Measurements from ENCODE around the gene NAA25. TPM values are rescaled to one million over a fixed set of nuclear protein-coding genes. Genes with fewer than 3 reads are reported as not detected.

The NAA25 gene
- total and polyA plus RNA-seq, 2 donors (not counting 1 experiment from before 2014, with no cell fraction given) = 5.9 to 40.8 TPM

GRCh38 chr12:112121780-112122565 is 13.4 kb upstream of the NAA25 start:
- POLR2A ChIA-PET = no interaction called here
- no peak overlapping the region for H3K4me3 Mint-ChIP-seq
- CTCF ChIA-PET = interaction anchor here (0.6 kb wide), 1 partner anchor 13 kb away, joined by 4 read pairs; the partner anchor contains the start of gene NAA25
- Histone ChIP-seq H3K4me3 (ENCODE audit: control extremely low read depth in 1 of 5, extremely low read depth in 1 of 5, insufficient read depth in 1 of 5, low read depth in 2 of 5, low read length in 4 of 5) (no peak overlapping the region), H3K27ac (ENCODE audit: low read length in 2 of 2) (no peak overlapping the region), H2AFZ (ENCODE audit: insufficient read depth, low read depth, low read length, poor library complexity, severe bottlenecking) (no peak overlapping the region), H4K20me1 (ENCODE audit: control insufficient read depth, insufficient read depth, low read length, poor library complexity, severe bottlenecking) (peaks cover 7% of the 10 kb centered on the region), H3K4me1 (ENCODE audit: control insufficient read depth in 2 of 2, insufficient read depth in 2 of 2, low read length in 2 of 2) (peaks cover 11 to 16% of the 10 kb centered on the region in 2 donors), H3K79me2 (ENCODE audit: control insufficient read depth, insufficient read depth, low read length) (peaks cover 17% of the 10 kb centered on the region), H3K27me3 (replicated peaks in 1 of 4; ENCODE audit: control extremely low read depth in 1 of 4, control insufficient read depth in 3 of 4, insufficient read depth in 4 of 4, low read length in 3 of 4) (no peaks in the 10 kb centered on the region), H3K4me2 (replicated peaks; ENCODE audit: low read depth, low read length, poor library complexity, severe bottlenecking) (no peak overlapping the region), H3K36me3 (replicated peaks in 1 of 2; ENCODE audit: control extremely low read depth in 1 of 2, control insufficient read depth in 1 of 2, extremely low read depth in 1 of 2, insufficient read depth in 2 of 2, low read length in 1 of 2) (no peaks in the 10 kb centered on the region), H3K9ac (ENCODE audit: low read length) (no peak overlapping the region), H3K9me3 (ENCODE audit: control extremely low read depth in 1 of 3, control insufficient read depth in 2 of 3, insufficient read depth in 1 of 3, low read length in 2 of 3) (no peaks in the 10 kb centered on the region)
- DNase-seq (no peak), ATAC-seq (ENCODE audit: low read depth) (no peak)
- TF ChIP-seq EZH2 (IDR thresholded peaks at IDR 0.05; ENCODE audit: borderline replicate concordance, insufficient read depth, low read depth, low read length, poor library complexity, severe bottlenecking) = no peak
- TF ChIP-seq, protein P1, sequence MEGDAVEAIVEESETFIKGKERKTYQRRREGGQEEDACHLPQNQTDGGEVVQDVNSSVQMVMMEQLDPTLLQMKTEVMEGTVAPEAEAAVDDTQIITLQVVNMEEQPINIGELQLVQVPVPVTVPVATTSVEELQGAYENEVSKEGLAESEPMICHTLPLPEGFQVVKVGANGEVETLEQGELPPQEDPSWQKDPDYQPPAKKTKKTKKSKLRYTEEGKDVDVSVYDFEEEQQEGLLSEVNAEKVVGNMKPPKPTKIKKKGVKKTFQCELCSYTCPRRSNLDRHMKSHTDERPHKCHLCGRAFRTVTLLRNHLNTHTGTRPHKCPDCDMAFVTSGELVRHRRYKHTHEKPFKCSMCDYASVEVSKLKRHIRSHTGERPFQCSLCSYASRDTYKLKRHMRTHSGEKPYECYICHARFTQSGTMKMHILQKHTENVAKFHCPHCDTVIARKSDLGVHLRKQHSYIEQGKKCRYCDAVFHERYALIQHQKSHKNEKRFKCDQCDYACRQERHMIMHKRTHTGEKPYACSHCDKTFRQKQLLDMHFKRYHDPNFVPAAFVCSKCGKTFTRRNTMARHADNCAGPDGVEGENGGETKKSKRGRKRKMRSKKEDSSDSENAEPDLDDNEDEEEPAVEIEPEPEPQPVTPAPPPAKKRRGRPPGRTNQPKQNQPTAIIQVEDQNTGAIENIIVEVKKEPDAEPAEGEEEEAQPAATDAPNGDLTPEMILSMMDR (IDR thresholded peaks at IDR 0.05) = no peak
- no peaks in the 10 kb centered on the region for H3K9me3 Mint-ChIP-seq (ENCODE audit: insufficient read depth)
- H3K27me3 Mint-ChIP-seq = peaks cover 4% of the 10 kb centered on the region
- intact Hi-C loops (cut with micrococcal nuclease) = no loop called here
- no peak overlapping the region for H3K27ac Mint-ChIP-seq
- peaks cover 15% of the 10 kb centered on the region for H3K4me1 Mint-ChIP-seq
- 97% methylated on average over 10 of the region's 11 CpGs for WGBS (ENCODE audit: insufficient coverage)

GRCh38 chr12:112117685-112118084 is 9.1 kb upstream of the NAA25 start:
- no peak overlapping the region for H2AFZ ChIP-seq (ENCODE audit: insufficient read depth, low read depth, low read length, poor library complexity, severe bottlenecking)

More at GRCh38 chr12:112117685-112118084, 9.1 kb upstream of the NAA25 start:
- WGBS (ENCODE audit: insufficient coverage) = 100% methylated on average over 4 of the region's 8 CpGs
- CTCF ChIA-PET = no interaction called here
- H3K27me3 Mint-ChIP-seq = peaks cover 4% of the 10 kb centered on the region
- POLR2A ChIA-PET = no interaction called here
- Histone ChIP-seq H3K36me3 (replicated peaks in 1 of 2; ENCODE audit: control extremely low read depth in 1 of 2, control insufficient read depth in 1 of 2, extremely low read depth in 1 of 2, insufficient read depth in 2 of 2, low read length in 1 of 2) (no peaks in the 10 kb centered on the region), H3K9ac (ENCODE audit: low read length) (no peak overlapping the region), H3K4me1 (ENCODE audit: control insufficient read depth in 2 of 2, insufficient read depth in 2 of 2, low read length in 2 of 2) (peaks cover 4 to 6% of the 10 kb centered on the region in 2 donors), H3K4me2 (replicated peaks; ENCODE audit: low read depth, low read length, poor library complexity, severe bottlenecking) (no peak overlapping the region), H3K27ac (ENCODE audit: low read length in 2 of 2) (no peak overlapping the region), H3K27me3 (replicated peaks in 1 of 4; ENCODE audit: control extremely low read depth in 1 of 4, control insufficient read depth in 3 of 4, insufficient read depth in 4 of 4, low read length in 3 of 4) (no peaks in the 10 kb centered on the region), H3K9me3 (ENCODE audit: control extremely low read depth in 1 of 3, control insufficient read depth in 2 of 3, insufficient read depth in 1 of 3, low read length in 2 of 3) (no peaks in the 10 kb centered on the region), H3K79me2 (ENCODE audit: control insufficient read depth, insufficient read depth, low read length) (no peaks in the 10 kb centered on the region), H3K4me3 (ENCODE audit: control extremely low read depth in 1 of 5, extremely low read depth in 1 of 5, insufficient read depth in 1 of 5, low read depth in 2 of 5, low read length in 4 of 5) (no peak overlapping the region), H4K20me1 (ENCODE audit: control insufficient read depth, insufficient read depth, low read length, poor library complexity, severe bottlenecking) (no peaks in the 10 kb centered on the region)
- no peak overlapping the region for H3K27ac Mint-ChIP-seq
- intact Hi-C loops (cut with micrococcal nuclease) = no loop called here
- DNase-seq = no peak
- H3K4me1 Mint-ChIP-seq = peaks cover 4% of the 10 kb centered on the region
- no peaks in the 10 kb centered on the region for H3K9me3 Mint-ChIP-seq (ENCODE audit: insufficient read depth)
- no peak overlapping the region for H3K4me3 Mint-ChIP-seq
- no peak for ATAC-seq (ENCODE audit: low read depth)
- TF ChIP-seq, protein P1 (IDR thresholded peaks at IDR 0.05) = no peak
- no peak for TF ChIP-seq EZH2 (IDR thresholded peaks at IDR 0.05; ENCODE audit: borderline replicate concordance, insufficient read depth, low read depth, low read length, poor library complexity, severe bottlenecking)

Data from B cell (primary cell).